DOHH2 (cell line): Measurements from ENCODE around the gene TCP1.

Source experiments
- CTCF ChIP-seq: fragments of 200-600 bp; sonication (generic); IDR thresholded peaks from one replicate; pipeline ENCODE4 v1.5.1; 2014; ENCODE audit warnings: antibody characterized with exemption, mild to moderate bottlenecking, low read depth, low read length; ENCODE audit not compliant: poor library complexity, severe bottlenecking
- EZH2phosphoT487 ChIP-seq: fragments of 200-600 bp; sonication (generic); IDR thresholded peaks from 2 replicates; pipeline ENCODE4 v1.6.1; 2017; ENCODE audit warnings: borderline replicate concordance, mild to moderate bottlenecking, antibody characterized with exemption, low read length, moderate library complexity, mixed read lengths

GRCh38 chr6:159788753-159789376 is 537 bp downstream of the TCP1 start:
- no peak for TF ChIP-seq CTCF
- TF ChIP-seq EZH2phosphoT487 = no peak
